Panc1 (cell line): Measurements from ENCODE around the gene PFKL. TPM values are rescaled to one million over a fixed set of nuclear protein-coding genes. Genes with fewer than 3 reads are reported as not detected.

ENCODE experiments used
- ATAC-seq: fragments of 200-7000 bp; cut with Tn5 transposase; 2 replicates; pipeline ENCODE4 v1.9.1; 2020; ENCODE audit warnings: mild to moderate bottlenecking, moderate library complexity
- BruUV-seq: library from RNA; stranded (reverse); fragments of 400-500 nt; replicated peaks from 2 replicates; lab custom pipeline; 2021; lab: Mats Ljungman, UMichigan
- CTCF ChIA-PET: fragments of 300-600 bp; sonication (Branson Sonifier 250); formaldehyde crosslinking; loops from one replicate; lab custom pipeline; 2022; ENCODE audit warnings: antibody characterized with exemption; lab: Charles Lee
- POLR2A ChIA-PET: fragments of 300-600 bp; sonication (Branson Sonifier 250); formaldehyde crosslinking; loops from one replicate; lab custom pipeline; 2022; ENCODE audit warnings: antibody characterized with exemption; lab: Charles Lee
- DNase-seq: peaks from one replicate; pipeline ENCODE4 v3.0.0-alpha.2; 2010; ENCODE audit warnings: low read depth, low spot score
- H3K27ac ChIP-seq: 2 replicates; pipeline ENCODE4 v1.5.1; 2011; ENCODE audit warnings: mild to moderate bottlenecking, low read length, inconsistent platforms
- H3K27me3 ChIP-seq: fragments of 200-500 bp; sonication (Bioruptor generic); 2 replicates; pipeline ENCODE4 v1.6.0; 2014; ENCODE audit warnings: low read length, inconsistent platforms; ENCODE audit not compliant: control insufficient read depth, insufficient read depth
- H3K36me3 ChIP-seq: fragments of 200-500 bp; sonication (Bioruptor generic); 2 replicates; pipeline ENCODE4 v1.5.1; 2014; ENCODE audit warnings: inconsistent platforms, mild to moderate bottlenecking, low read length, moderate library complexity; ENCODE audit not compliant: control insufficient read depth, insufficient read depth
- H3K4me1 ChIP-seq: 2 replicates; pipeline ENCODE4 v1.5.1; 2011; ENCODE audit warnings: inconsistent platforms, mild to moderate bottlenecking, low read length, moderate library complexity; ENCODE audit not compliant: control insufficient read depth, insufficient read depth
- H3K4me3 ChIP-seq, 2 experiments: 2 replicates each; pipeline ENCODE4 v1.5.1; 2011 to 2012; ENCODE audit warnings: low read depth in 2 of 2, low read length in 2 of 2, mild to moderate bottlenecking in 2 of 2, inconsistent platforms in 1 of 2, moderate library complexity in 1 of 2
- H3K9me3 ChIP-seq: fragments of 200-500 bp; sonication (Bioruptor generic); 2 replicates; pipeline ENCODE4 v1.5.1; 2014; ENCODE audit warnings: low read depth, mild to moderate bottlenecking, inconsistent platforms, low read length, moderate library complexity; ENCODE audit not compliant: control insufficient read depth, insufficient read depth
- CTCF ChIP-seq: fragments of 450-650 bp; IDR thresholded peaks from 2 replicates; pipeline ENCODE4 v1.5.1; 2017; ENCODE audit warnings: mild to moderate bottlenecking
- POLR2AphosphoS5 ChIP-seq: IDR thresholded peaks from 2 replicates; pipeline ENCODE4 v1.6.1; 2012; ENCODE audit warnings: mild to moderate bottlenecking, low read depth, low read length, moderate library complexity
- REST ChIP-seq, 2 experiments: IDR thresholded peaks; 2 replicates each; pipeline ENCODE4 v1.6.1; 2011 to 2012; ENCODE audit warnings: low read depth in 2 of 2, control low read depth in 1 of 2, low read length in 1 of 2, mild to moderate bottlenecking in 1 of 2, moderate library complexity in 1 of 2; ENCODE audit not compliant: insufficient read depth in 1 of 2
- SIN3A ChIP-seq: IDR thresholded peaks from 2 replicates; pipeline ENCODE4 v1.6.1; 2012; ENCODE audit warnings: low read depth, mild to moderate bottlenecking, low read length, moderate library complexity, borderline replicate concordance; ENCODE audit not compliant: insufficient read depth
- TCF7L2 ChIP-seq: IDR thresholded peaks from 2 replicates; pipeline ENCODE4 v1.6.1; 2011; ENCODE audit warnings: mild to moderate bottlenecking, low read depth, low read length, inconsistent platforms
- in situ Hi-C: cut with HindIII; loops from 2 replicates; pipeline ENCODE4 v1.10.0; 2016; ENCODE audit warnings: low sequenced_read_pairs, low pct_unique_long_range_greater_than_20kb
- intact Hi-C: fragments of 100-400 bp; cut with micrococcal nuclease; formaldehyde crosslinking; loops from one replicate; pipeline ENCODE4 v1.10.0; 2022; ENCODE audit not compliant: unreplicated experiment
- total RNA-seq: library from RNA; stranded (reverse); gene quantifications from one replicate; pipeline ENCODE4 v1.2.1, GENCODE V29; 2021; ENCODE audit not compliant: unreplicated experiment

The PFKL gene
- total RNA-seq, 1 experiment from 2014 or later, result 70.1 TPM

GRCh38 chr21:44293551-44294231 lies 6.2 kb upstream of the PFKL start:
- Histone ChIP-seq H3K9me3 (no peaks in the 10 kb centered on the region), H3K36me3 (no peaks in the 10 kb centered on the region), H3K27ac (no peak overlapping the region), H3K27me3 (no peaks in the 10 kb centered on the region), H3K4me1 (peaks cover 14% of the 10 kb centered on the region), H3K4me3 (no peak overlapping the region)
- no peak for DNase-seq
- intact Hi-C loops (no loop called here), in situ Hi-C loops (no loop called here)
- ChIA-PET CTCF (no interaction called here), POLR2A (no interaction called here)
- TF ChIP-seq TCF7L2, result no peak
- TF ChIP-seq REST (IDR thresholded peaks at IDR 0.05; ENCODE audit: insufficient read depth in 1 of 2, low read depth in 2 of 2, low read length in 1 of 2), result no peak
- TF ChIP-seq CTCF, result no peak
- TF ChIP-seq POLR2AphosphoS5, result no peak
- ATAC-seq, result no peak
- BruUV-seq, result no TSS peak

GRCh38 chr21:44294391-44295162 lies 5.3 kb upstream of the PFKL start:
- Histone ChIP-seq H3K4me1 (peaks cover 18% of the 10 kb centered on the region), H3K4me3 (no peak overlapping the region), H3K36me3 (no peaks in the 10 kb centered on the region), H3K9me3 (no peaks in the 10 kb centered on the region), H3K27ac (no peak overlapping the region), H3K27me3 (no peaks in the 10 kb centered on the region)
- POLR2A ChIA-PET, result no interaction called here
- BruUV-seq, result no TSS peak
- DNase-seq (no peak), ATAC-seq (no peak)
- TF ChIP-seq POLR2AphosphoS5 (no peak), SIN3A (no peak), CTCF (no peak), TCF7L2 (no peak), REST (IDR thresholded peaks at IDR 0.05; ENCODE audit: insufficient read depth in 1 of 2, low read depth in 2 of 2, low read length in 1 of 2) (no peak)
- CTCF ChIA-PET, result no interaction called here
- in situ Hi-C loops (no loop called here), intact Hi-C loops (no loop called here)
